Heart right ventricle (tissue), 16 donors: ENCODE results near the gene SLC2A3. TPM values are rescaled to one million over a fixed set of nuclear protein-coding genes. Genes with fewer than 3 reads are reported as not detected.
"Not testable (repeated sequence)": the region's sequence is repeated elsewhere in the genome, so short reads cannot be mapped to it uniquely, and the experiment has no call there.

ENCODE experiments used
- ATAC-seq, 8 donors: fragments of 200-7000 bp; cut with Tn5 transposase; one replicate each; pipeline ENCODE4 v1.9.1; 2020; ENCODE audit warnings: mild to moderate bottlenecking in 8 of 8, moderate library complexity in 8 of 8, moderate number of reproducible peaks in 1 of 8
- DNase-seq, 2 donors: peaks; one replicate each; pipeline ENCODE4 v3.0.0-alpha.2; 2020
- H3K27ac ChIP-seq, 10 donors: fragments of 200-600 bp; sonication (generic) in 2 of 10; one replicate each; pipeline versions ENCODE4 v1.5.0 to v1.8.0; 2020 to 2022; ENCODE audit warnings: mild to moderate bottlenecking in 3 of 10
- H3K27me3 ChIP-seq, 7 donors: fragments of 200-600 bp; one replicate each; pipeline ENCODE4 v1.8.0; 2021 to 2022; ENCODE audit warnings: mild to moderate bottlenecking in 2 of 7
- H3K36me3 ChIP-seq, 9 donors: fragments of 200-600 bp; sonication (generic) in 1 of 9; one replicate each; pipeline versions ENCODE4 v1.5.0 to v1.8.0; 2020 to 2022; ENCODE audit warnings: mild to moderate bottlenecking in 2 of 9
- H3K4me1 ChIP-seq, 9 donors: fragments of 200-600 bp; sonication (generic) in 1 of 9; one replicate each; pipeline versions ENCODE4 v1.5.0 to v1.8.0; 2020 to 2022; ENCODE audit warnings: mild to moderate bottlenecking in 4 of 9
- H3K4me3 ChIP-seq, 10 donors: fragments of 200-600 bp; sonication (generic) in 2 of 10; one replicate each; pipeline versions ENCODE4 v1.5.0 to v1.8.0; 2020 to 2022; ENCODE audit warnings: mild to moderate bottlenecking in 7 of 10, moderate library complexity in 2 of 10
- H3K9me3 ChIP-seq, 11 donors: fragments of 200-600 bp in 10 of 11; sonication (generic) in 2 of 11; one replicate each; pipeline versions ENCODE4 v1.5.0 to v1.8.0; 2013 to 2022; ENCODE audit warnings: mild to moderate bottlenecking in 2 of 11, control low read depth in 1 of 11, moderate library complexity in 1 of 11
- WGBS, 2 donors: extraction: QIAGEN DNeasy Blood & Tissue Kit; methylation state at CpG; one replicate each; pipeline ENCODE4 v1.1.7; 2013; ENCODE audit warnings: inconsistent platforms in 1 of 2; 5-methylcytosine and 5-hydroxymethylcytosine counted together
- intact Hi-C, 10 donors: fragments of 100-400 bp; cut with DNase I; formaldehyde crosslinking; loops; one replicate each; pipeline versions ENCODE4 v1.11.1 to v1.14.2; 2022
- polyA plus RNA-seq, 2 donors: library from polyadenylated mRNA; stranded (reverse); fragments of 200-250 nt; gene quantifications; one replicate each; pipeline ENCODE4 v1.2.3, GENCODE V29; 2013
- total RNA-seq, 10 donors: library from RNA; stranded (reverse); fragmentation: NEBNext Ultra II Directional in 3 of 10; extraction: Animal tissue kit (Norgen Biotek cat#: 25700) in 3 of 10; gene quantifications; one replicate each; pipeline versions ENCODE4 v1.2.1 to v1.2.4, GENCODE V29; 2021 to 2023
- TF ChIP-seq, protein P1 (sequence below), 9 donors: fragments of 200-600 bp; sonication (generic) in 2 of 9; IDR thresholded peaks; one replicate each; pipeline versions ENCODE4 v1.5.0 to v1.8.0; 2021 to 2022; ENCODE audit warnings: antibody characterized with exemption in 9 of 9, mild to moderate bottlenecking in 5 of 9, moderate library complexity in 1 of 9
- donor health status: Arrhythmogenic right ventricular cardiomyopathy.
- donor health status: ischemic (EF 13 %, LVEDD 7.1; RV severe dilation, severe dysfunction).
- donor health status: healthy with polysubstance abuse.
- donor health status: DM: no; HTN: yes; CAD: no.
- donor health status: DM: no; HTN: no; CAD: no.
- donor health status: ischemic (EF 25% LVEDD 6.9; RV normal size, moderate dysfunction).
- donor health status: ischemic (EF 25% LVEDD 5.7; RV mildly dilated, moderate dysfunction).
- donor health status: healthy.
- donor health status: DM: yes; HTN: yes; CAD: no.
- donor health status: Ischemic cardiomyopathy.
- donor health status: ischemic (EF 35%, LVEDD 5.7; RV mildly dilated, moderate dysfunction).
- donor health status: nonischemic (EF 11% LVEDD 7.7; RV severe dilation, severe dysfunction).
- donor health status: DM: yes; HTN: yes; CAD: no.
- donor health status: PGD.
- donor health status: ischemic (EF 29% LVEDD 5.4; RV normal size, mild dysfunction).
- donor health status: nonischemic (EF 23%, LVEDD 6.1; RV moderate dilation, normal function).

Gene SLC2A3
- total and polyA plus RNA-seq, 12 donors: 3.9 to 109 (median 14.4) TPM

DNA sequence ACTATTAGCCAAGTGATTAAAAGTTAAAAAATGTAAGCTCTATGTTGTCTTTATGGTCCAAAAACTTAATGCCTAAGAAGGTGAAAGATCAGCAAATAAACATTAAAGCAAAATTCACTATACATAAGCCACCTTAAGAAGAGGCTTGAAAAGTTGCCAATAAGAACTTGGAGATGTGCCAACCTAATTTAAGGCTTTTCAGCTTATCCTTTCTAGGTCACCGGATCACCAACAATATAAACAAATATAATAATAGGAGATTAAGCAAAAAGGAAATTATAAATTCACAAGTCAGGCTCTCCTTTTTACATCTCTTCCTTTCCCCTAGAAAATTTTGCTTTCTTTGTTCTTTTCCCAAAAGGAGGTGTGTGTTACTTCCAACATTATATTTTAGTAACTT lies 30.9 kb downstream of the SLC2A3 start:
- WGBS, 2 donors: 26 to 38% methylated on average over 1 of the region's 1 CpG
- H3K4me1 ChIP-seq: peaks cover 0 to 6% (median 0%) of the 10 kb centered on the region in 9 donors
- H3K4me3 ChIP-seq: no peak overlapping the region
- DNase-seq (no peak), ATAC-seq (no peak)
- intact Hi-C loops: loop anchor here in 3 of 10 donors (2.0 to 5.0 kb wide), 3 partner anchors 43 to 108 kb away; no protein-coding TSS in a partner anchor
- H3K27me3 ChIP-seq: no peaks in the 10 kb centered on the region
- H3K27ac ChIP-seq: no peak overlapping the region
- H3K36me3 ChIP-seq: no peaks in the 10 kb centered on the region
- H3K9me3 ChIP-seq: no peaks in the 10 kb centered on the region
- TF ChIP-seq, protein P1, sequence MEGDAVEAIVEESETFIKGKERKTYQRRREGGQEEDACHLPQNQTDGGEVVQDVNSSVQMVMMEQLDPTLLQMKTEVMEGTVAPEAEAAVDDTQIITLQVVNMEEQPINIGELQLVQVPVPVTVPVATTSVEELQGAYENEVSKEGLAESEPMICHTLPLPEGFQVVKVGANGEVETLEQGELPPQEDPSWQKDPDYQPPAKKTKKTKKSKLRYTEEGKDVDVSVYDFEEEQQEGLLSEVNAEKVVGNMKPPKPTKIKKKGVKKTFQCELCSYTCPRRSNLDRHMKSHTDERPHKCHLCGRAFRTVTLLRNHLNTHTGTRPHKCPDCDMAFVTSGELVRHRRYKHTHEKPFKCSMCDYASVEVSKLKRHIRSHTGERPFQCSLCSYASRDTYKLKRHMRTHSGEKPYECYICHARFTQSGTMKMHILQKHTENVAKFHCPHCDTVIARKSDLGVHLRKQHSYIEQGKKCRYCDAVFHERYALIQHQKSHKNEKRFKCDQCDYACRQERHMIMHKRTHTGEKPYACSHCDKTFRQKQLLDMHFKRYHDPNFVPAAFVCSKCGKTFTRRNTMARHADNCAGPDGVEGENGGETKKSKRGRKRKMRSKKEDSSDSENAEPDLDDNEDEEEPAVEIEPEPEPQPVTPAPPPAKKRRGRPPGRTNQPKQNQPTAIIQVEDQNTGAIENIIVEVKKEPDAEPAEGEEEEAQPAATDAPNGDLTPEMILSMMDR (IDR thresholded peaks at IDR 0.05): no peak

DNA sequence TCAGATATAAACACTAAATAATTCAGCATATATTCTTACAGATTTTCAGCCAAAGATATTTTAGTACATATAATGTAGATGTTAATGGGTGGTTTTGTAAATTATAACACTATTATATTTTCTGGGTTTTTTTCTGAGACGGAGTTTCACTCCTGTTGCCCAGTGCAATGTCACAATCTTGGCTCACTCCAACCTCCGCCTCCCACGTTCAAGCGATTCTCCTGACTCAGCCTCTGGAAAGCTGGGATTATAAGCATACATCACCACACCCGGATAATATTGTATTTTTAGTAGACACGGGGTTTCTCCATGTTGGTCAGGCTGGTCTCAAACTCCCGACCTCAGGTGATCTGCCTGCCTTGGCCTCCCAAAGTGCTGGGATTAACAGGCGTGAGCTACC lies 33.6 kb downstream of the SLC2A3 start:
- intact Hi-C loops: loop anchor here in 1 of 10 donors (2.0 kb wide), 1 partner anchor 42 kb away; no protein-coding TSS in a partner anchor
- not testable (repeated sequence) for H3K9me3 ChIP-seq, H3K4me1 ChIP-seq, H3K36me3 ChIP-seq, DNase-seq, H3K27me3 ChIP-seq, H3K4me3 ChIP-seq, ATAC-seq, H3K27ac ChIP-seq
- WGBS, 2 donors: 79 to 80% methylated on average over 8 of the region's 8 CpGs

DNA sequence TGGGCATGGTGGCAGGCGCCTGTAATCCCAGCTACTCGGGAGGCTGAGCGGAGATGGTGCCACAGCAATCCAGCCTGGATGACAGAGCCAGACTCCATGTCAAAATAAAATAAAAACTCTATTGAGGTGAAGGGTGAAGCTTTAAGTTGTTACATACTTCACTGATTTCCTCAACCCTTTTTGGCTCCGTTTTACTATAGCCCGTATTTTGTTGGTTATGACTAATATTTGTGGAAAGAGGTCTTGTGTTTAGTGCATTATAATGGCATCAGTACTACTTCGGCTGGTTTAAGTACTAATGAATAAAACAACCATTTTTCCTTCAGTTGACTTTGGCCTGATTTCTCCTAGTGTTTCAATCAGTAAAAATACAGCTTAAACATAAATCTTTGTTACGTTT lies 36.2 kb downstream of the SLC2A3 start:
- H3K36me3 ChIP-seq: no peaks in the 10 kb centered on the region
- H3K9me3 ChIP-seq: no peaks in the 10 kb centered on the region
- TF ChIP-seq, protein P1 (IDR thresholded peaks at IDR 0.05): no peak
- no peak overlapping the region for H3K4me3 ChIP-seq
- DNase-seq (no peak), ATAC-seq (no peak)
- H3K4me1 ChIP-seq: no peaks in the 10 kb centered on the region
- intact Hi-C loops: no loop called here
- H3K27ac ChIP-seq: no peak overlapping the region
- WGBS, 2 donors: 87 to 91% methylated on average over 7 of the region's 7 CpGs
- no peaks in the 10 kb centered on the region for H3K27me3 ChIP-seq

DNA sequence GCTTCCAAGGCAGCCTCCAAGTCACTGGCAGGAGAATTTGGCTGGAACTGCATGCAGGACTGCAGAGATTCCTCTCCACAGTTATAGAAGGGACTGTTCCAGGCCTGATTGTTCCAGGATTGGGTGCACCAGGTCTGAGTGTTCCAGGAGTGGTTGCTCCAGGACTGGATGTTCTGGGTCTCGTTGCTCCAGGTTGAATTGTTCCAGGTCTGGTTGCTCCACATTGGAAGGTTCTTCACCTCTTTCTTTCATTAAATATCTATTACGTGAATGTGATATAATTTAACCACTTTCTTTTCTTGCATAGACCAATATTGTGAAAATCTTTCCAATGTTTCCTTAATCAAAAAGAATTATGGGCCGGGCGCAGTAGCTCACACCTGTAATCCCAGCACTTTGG lies 39.3 kb downstream of the SLC2A3 start:
- 85 to 90% methylated on average over 4 of the region's 4 CpGs for WGBS, 2 donors

DNA sequence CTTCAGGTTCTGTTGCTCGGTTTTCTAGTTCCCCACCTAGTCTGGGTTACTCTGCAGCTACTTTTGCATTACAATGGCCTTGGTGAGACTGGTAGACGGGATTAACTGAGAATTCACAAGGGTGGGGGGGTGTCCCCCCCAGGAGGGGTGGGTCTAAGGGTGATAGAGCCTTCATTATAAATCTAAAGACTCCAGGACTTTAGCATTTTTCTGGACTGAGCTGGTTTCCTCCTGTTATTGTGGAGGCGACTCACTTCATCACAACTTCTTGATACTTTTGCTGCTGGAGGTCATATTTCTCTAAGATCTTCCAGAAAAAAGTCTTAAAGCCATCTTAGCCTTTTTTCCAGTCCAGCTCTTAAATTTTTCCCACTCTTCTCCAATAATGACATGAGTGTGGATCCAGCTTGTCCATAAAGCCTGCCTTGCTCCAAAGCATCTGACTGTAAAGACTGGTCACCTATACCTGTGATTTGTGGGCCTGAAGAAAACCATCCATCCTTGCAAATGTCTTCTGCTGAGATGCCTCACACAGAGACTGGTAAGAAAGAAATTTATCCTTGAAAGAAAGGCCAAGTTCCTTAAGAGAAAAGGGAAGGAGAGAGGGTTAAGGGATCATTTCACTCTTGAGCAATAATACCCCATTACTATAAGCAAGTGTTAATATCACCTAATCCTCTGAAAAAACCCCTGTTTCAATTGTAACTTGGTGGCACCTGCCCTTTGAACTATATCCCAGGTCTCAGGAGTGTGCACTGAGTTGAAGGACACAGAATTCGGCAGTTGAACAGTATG lies 43.6 kb downstream of the SLC2A3 start:
- intact Hi-C loops: no loop called here
- DNase-seq (no peak), ATAC-seq (no peak)
- H3K27me3 ChIP-seq: peaks cover 0 to 9% (median 0%) of the 10 kb centered on the region in 7 donors
- 65 to 77% methylated on average over 4 of the region's 4 CpGs for WGBS, 2 donors
- peaks cover 0 to 20% (median 0%) of the 10 kb centered on the region in 9 donors for H3K4me1 ChIP-seq
- no peak overlapping the region for H3K27ac ChIP-seq
- H3K9me3 ChIP-seq: no peaks in the 10 kb centered on the region
- H3K36me3 ChIP-seq: no peaks in the 10 kb centered on the region
- H3K4me3 ChIP-seq: no peak overlapping the region
- TF ChIP-seq, protein P1 (IDR thresholded peaks at IDR 0.05): no peak

More for the DNA sequence above, 39.3 kb downstream of the SLC2A3 start:
- H3K27ac ChIP-seq, ATAC-seq, DNase-seq, intact Hi-C loops, H3K4me1 ChIP-seq, H3K36me3 ChIP-seq, H3K9me3 ChIP-seq, H3K27me3 ChIP-seq, H3K4me3 ChIP-seq: not testable (repeated sequence)
